ENCODE results near the gene POLR2L. TPM values are rescaled to one million over a fixed set of nuclear protein-coding genes. Genes with fewer than 3 reads are reported as not detected.

POLR2L gene
- 25.2 and 71.8 TPM in 2 replicates for total RNA-seq

DNA sequence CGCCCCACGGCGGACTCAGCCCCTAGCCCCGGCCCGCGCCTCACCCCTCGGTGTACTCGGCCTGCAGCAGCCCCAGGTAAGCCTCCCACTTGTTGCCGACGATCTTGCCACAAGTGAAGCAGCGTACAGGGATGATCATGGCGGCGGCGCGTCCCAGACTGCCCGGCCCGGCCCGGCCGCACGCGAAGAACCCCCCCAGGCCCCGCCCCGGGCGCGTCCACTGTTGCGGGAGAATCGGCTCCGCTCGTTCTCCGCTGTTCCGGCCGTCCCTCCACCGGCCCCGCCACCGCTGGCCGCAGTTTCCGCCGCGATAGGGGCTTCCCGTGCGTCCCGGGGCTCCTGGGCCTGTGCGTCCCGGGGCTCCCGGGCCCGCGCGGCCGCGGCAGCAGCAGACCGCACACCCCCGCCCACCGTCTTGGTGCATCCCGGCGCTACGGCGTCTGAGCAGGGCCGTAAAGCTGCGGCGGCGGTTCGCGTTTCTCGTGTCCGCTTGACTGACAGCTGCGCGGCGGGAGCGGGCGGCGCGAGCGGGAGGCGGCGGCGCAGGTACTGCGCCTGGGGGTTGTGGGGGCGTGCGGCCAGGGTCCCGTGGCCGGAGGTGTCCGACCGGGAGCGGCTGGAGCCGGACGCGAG lies at the start of gene POLR2L, which contains the start of gene TSPAN4:
POLR2L (minus strand) TSS at position 160 of the 633 bp plus-strand sequence; CDS start at position 139, 21 bp downstream.
TSPAN4 (plus strand) TSS at position 483 of the 633 bp plus-strand sequence. CDS start 7,453 bp downstream, outside the sequence.

GRCh38 chr11:832529-833113 lies 9.7 kb downstream of the POLR2L start, which contains the start of gene CD151:
TSS of gene CD151 (plus strand) at chr11:832952. CDS start at chr11:836070, 3,118 bp downstream.

DNA sequence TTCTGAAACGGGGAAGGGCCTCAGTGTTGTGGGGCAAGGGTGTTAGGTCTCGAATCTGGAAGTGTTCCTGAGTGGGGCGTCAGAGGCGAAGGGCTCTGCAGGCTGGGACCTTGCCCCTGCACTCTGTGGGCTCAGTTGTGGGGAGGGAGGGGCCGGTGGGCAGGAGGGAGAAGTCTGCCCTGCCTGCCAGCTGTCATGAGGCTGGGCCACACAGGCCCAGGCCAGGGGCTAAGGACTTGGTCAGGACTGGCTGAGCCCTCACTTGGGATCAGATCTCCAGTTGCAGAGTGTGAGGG lies 14.5 kb downstream of the POLR2L start, which contains the start of gene CRACR2B:
CRACR2B (plus strand) TSS at position 23 of the 296 bp plus-strand sequence. CDS start 689 bp downstream, outside the sequence.

DNA sequence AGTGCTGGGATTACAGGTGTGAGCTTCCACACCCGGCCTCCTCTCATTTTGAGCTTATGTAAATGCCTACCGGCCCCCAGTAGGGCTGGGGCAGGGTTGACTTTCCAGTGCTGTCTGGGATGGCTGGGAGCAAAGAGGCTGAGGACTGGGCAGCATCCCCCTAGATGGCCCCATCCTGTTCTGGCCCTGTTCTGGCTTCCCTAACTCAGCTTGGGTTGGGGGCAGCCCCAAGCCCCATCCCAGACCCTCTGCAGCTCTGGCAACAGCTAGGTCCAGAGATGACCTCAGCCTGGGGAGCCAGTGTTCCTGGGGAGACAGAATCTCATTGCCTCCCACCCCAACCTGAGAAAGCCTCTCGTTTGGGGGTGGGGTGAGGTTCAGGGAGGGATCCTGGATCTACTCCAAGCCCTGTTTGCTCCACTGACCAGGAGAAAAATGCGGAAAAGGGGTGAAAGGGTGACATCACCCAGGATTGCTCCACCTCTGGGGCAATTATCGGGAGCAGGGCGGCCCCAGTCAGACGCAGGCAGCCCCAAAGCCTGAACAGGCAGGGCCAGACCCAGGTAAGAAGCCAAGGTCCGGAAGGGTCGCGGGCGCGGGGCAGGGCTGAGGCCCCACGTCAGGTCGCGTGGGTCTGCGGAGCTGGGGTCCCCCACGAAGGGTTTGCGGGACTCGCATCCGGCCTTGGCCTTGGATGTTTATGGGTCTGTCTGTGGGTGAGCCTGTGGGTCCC lies 23.8 kb downstream of the POLR2L start, which contains the start of gene PNPLA2:
PNPLA2 (plus strand) TSS at position 519 of the 733 bp plus-strand sequence. CDS start 805 bp downstream, outside the sequence.

DNA sequence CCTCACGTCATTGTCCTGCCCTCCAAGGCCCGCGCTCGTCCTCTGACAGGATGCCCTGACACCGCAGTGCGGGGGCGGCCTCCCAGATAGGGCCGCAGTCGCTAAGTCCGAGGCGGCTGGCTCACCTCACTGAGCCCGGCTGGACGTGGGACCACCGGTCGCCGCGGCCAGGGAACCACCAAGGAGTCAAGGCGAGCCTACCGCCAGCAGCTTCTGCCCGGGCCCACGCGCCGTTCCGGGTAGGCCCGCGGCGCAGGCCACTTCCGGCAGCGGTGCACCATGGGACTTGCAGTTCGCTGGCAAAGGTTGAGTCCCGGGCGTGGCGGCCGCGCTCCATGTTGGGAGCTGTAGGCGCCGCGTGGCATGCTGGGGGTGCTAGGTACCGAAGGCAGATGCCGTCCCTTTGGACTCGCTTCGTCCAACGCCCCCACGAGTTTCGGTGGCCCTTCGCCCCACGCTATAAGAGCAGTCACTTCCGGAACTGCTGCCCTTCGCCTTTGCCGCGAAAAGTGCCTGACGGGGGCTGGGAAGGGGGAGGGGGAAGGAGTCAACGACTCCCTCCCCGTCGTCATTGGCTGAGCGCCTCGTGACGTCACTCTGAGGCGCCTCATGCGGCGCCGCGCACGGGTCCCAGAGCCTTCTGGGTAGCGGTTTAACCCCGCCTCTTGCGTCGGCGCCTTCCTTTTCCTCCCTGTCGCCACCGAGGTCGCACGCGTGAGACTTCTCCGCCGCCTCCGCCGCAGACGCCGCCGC lies 32.9 kb downstream of the POLR2L start, which contains the start of gene RPLP2:
RPLP2 (plus strand) TSS at position 681 of the 753 bp plus-strand sequence. CDS start 268 bp downstream, outside the sequence.

GRCh38 chr11:798093-798713 lies 44.1 kb downstream of the POLR2L start, which contains the start of gene SLC25A22:
TSS of gene SLC25A22 (minus strand) at chr11:798281. CDS start at chr11:795006, 3,275 bp downstream.

GRCh38 chr11:789943-790342 lies 52.4 kb downstream of the POLR2L start, which contains the start of gene CEND1:
TSS of gene CEND1 (minus strand) at chr11:790090. CDS start at chr11:788576, 1,514 bp downstream.

Other genes starting within 250 kb of the POLR2L start
- gene IRF7, start 226.6 kb downstream of the POLR2L start, total RNA-seq = 11.0 and 71.6 TPM in 2 replicates
- not detected in 2 replicates for gene CDHR5, start 217.6 kb downstream of the POLR2L start, total RNA-seq
- not detected in 2 replicates for gene SCT, start 215.3 kb downstream of the POLR2L start, total RNA-seq
- not detected in 2 replicates for gene DRD4, start 205.3 kb downstream of the POLR2L start, total RNA-seq
- 34.8 and 38.7 TPM in 2 replicates for gene DEAF1, start 147.3 kb downstream of the POLR2L start, total RNA-seq
- 7.8 and 11.7 TPM in 2 replicates for gene TMEM80, start 146.7 kb downstream of the POLR2L start, total RNA-seq
- gene EPS8L2, start 136.3 kb downstream of the POLR2L start, total RNA-seq = 2.3 and 2.9 TPM in 2 replicates
- gene TALDO1, start 95.1 kb downstream of the POLR2L start, total RNA-seq = 200 and 226 TPM in 2 replicates
- 16.9 and 23.3 TPM in 2 replicates for gene GATD1, start 65.0 kb downstream of the POLR2L start, total RNA-seq
- gene CEND1, start 52.4 kb downstream of the POLR2L start, total RNA-seq = 0.32 TPM in 1 of 2 replicates, not detected in the other
- gene SLC25A22, start 44.2 kb downstream of the POLR2L start, total RNA-seq = 5.3 and 9.4 TPM in 2 replicates
- gene PIDD1, start 37.3 kb downstream of the POLR2L start, total RNA-seq = 6.5 and 6.8 TPM in 2 replicates
- 71.0 and 255 TPM in 2 replicates for gene RPLP2, start 32.6 kb downstream of the POLR2L start, total RNA-seq
- gene PNPLA2, start 23.6 kb downstream of the POLR2L start, total RNA-seq = 15.2 and 16.2 TPM in 2 replicates
- gene CRACR2B, start 14.6 kb downstream of the POLR2L start, total RNA-seq = 6.5 and 9.6 TPM in 2 replicates
- 523 and 570 TPM in 2 replicates for gene CD151, start 9.6 kb downstream of the POLR2L start, total RNA-seq
- 76.0 and 116 TPM in 2 replicates for gene TSPAN4, start 323 bp upstream of the POLR2L start, total RNA-seq
- gene CHID1, start 68.3 kb upstream of the POLR2L start, total RNA-seq = 34.4 and 42.6 TPM in 2 replicates
- gene AP2A2, start 83.3 kb upstream of the POLR2L start, total RNA-seq = 19.9 and 30.5 TPM in 2 replicates
- not detected in 2 replicates for gene MUC6, start 194.2 kb upstream of the POLR2L start, total RNA-seq
- not detected in 2 replicates for gene MUC2, start 232.3 kb upstream of the POLR2L start, total RNA-seq